H9 (cell line): Measurements from ENCODE around the gene MDGA2. TPM values are rescaled to one million over a fixed set of nuclear protein-coding genes. Genes with fewer than 3 reads are reported as not detected.

ENCODE experiments used
- DNase-seq: peaks from one replicate; pipeline ENCODE4 v3.0.0-alpha.2; 2017
- H2AFZ ChIP-seq: one replicate; pipeline ENCODE4 v1.6.1; 2013; ENCODE audit warnings: mild to moderate bottlenecking, low read length, control low read depth, moderate library complexity
- H2AK5ac ChIP-seq: 2 replicates; pipeline ENCODE4 v1.6.1; 2013; ENCODE audit warnings: low read length, control low read depth, mixed read lengths; ENCODE audit not compliant: insufficient read length
- H2BK120ac ChIP-seq: one replicate; pipeline ENCODE4 v1.6.1; 2013; ENCODE audit warnings: low read depth, mild to moderate bottlenecking, low read length, control low read depth, inconsistent platforms; ENCODE audit not compliant: poor library complexity, severe bottlenecking
- H2BK12ac ChIP-seq: 2 replicates; pipeline ENCODE4 v1.6.1; 2013; ENCODE audit warnings: low read length, control low read depth, mixed read lengths, low read depth; ENCODE audit not compliant: insufficient read length
- H2BK15ac ChIP-seq: 2 replicates; pipeline ENCODE4 v1.6.1; 2013; ENCODE audit warnings: low read depth, low read length, control low read depth
- H2BK20ac ChIP-seq: one replicate; pipeline ENCODE4 v1.6.1; 2013; ENCODE audit warnings: low read depth, mild to moderate bottlenecking, low read length, control low read depth, inconsistent platforms; ENCODE audit not compliant: poor library complexity, severe bottlenecking
- H2BK5ac ChIP-seq: 2 replicates; pipeline ENCODE4 v1.6.1; 2013; ENCODE audit warnings: low read length, control low read depth, mixed read lengths; ENCODE audit not compliant: insufficient read length
- H3K14ac ChIP-seq: 2 replicates; pipeline ENCODE4 v1.6.1; 2013; ENCODE audit warnings: low read length, control low read depth; ENCODE audit not compliant: insufficient read depth
- H3K18ac ChIP-seq: 2 replicates; pipeline ENCODE4 v1.6.1; 2013; ENCODE audit warnings: low read depth, mild to moderate bottlenecking, mixed read lengths, low read length, control low read depth; ENCODE audit not compliant: insufficient read length
- H3K23ac ChIP-seq: 2 replicates; pipeline ENCODE4 v1.6.1; 2013; ENCODE audit warnings: low read length, control low read depth, mixed read lengths, low read depth; ENCODE audit not compliant: insufficient read length
- H3K23me2 ChIP-seq: 2 replicates; pipeline ENCODE4 v1.6.1; 2013; ENCODE audit warnings: low read depth, mild to moderate bottlenecking, mixed read lengths, low read length, control low read depth; ENCODE audit not compliant: insufficient read length, poor library complexity, severe bottlenecking
- H3K27ac ChIP-seq: 2 replicates; pipeline ENCODE4 v1.5.1; 2013; ENCODE audit warnings: low read length, control low read depth, mixed read lengths, low read depth; ENCODE audit not compliant: insufficient read length
- H3K27me3 ChIP-seq: 2 replicates; pipeline ENCODE4 v1.6.1; 2013; ENCODE audit warnings: low read length, control low read depth, inconsistent platforms; ENCODE audit not compliant: insufficient read depth
- H3K4ac ChIP-seq: 2 replicates; pipeline ENCODE4 v1.6.1; 2013; ENCODE audit warnings: low read depth, mild to moderate bottlenecking, control low read depth, inconsistent platforms, low read length, moderate library complexity
- H3K4me1 ChIP-seq: 2 replicates; pipeline ENCODE4 v1.6.1; 2013; ENCODE audit warnings: low read length, control low read depth, inconsistent platforms; ENCODE audit not compliant: insufficient read depth
- H3K4me2 ChIP-seq: 2 replicates; pipeline ENCODE4 v1.6.1; 2013; ENCODE audit warnings: low read length, control low read depth, mixed read lengths; ENCODE audit not compliant: insufficient read length, insufficient read depth
- H3K56ac ChIP-seq: 2 replicates; pipeline ENCODE4 v1.6.1; 2013; ENCODE audit warnings: low read depth, mild to moderate bottlenecking, mixed read lengths, low read length, control low read depth; ENCODE audit not compliant: insufficient read length
- H3K79me1 ChIP-seq: 2 replicates; pipeline ENCODE4 v1.6.1; 2013; ENCODE audit warnings: low read depth, mild to moderate bottlenecking, moderate library complexity, low read length, control low read depth, inconsistent platforms; ENCODE audit not compliant: insufficient read depth, poor library complexity, severe bottlenecking
- H3K79me2 ChIP-seq: 2 replicates; pipeline ENCODE4 v1.6.1; 2013; ENCODE audit warnings: low read length, control low read depth, inconsistent platforms; ENCODE audit not compliant: insufficient read depth
- H3K9ac ChIP-seq: 2 replicates; pipeline ENCODE4 v1.6.1; 2013; ENCODE audit warnings: low read length, control low read depth, mixed read lengths; ENCODE audit not compliant: insufficient read length; ENCODE audit errors: extremely low read depth
- H3K9me3 ChIP-seq: one replicate; pipeline ENCODE4 v1.6.1; 2013; ENCODE audit warnings: low read depth, low read length, inconsistent platforms; ENCODE audit not compliant: control insufficient read depth
- H3T11ph ChIP-seq: one replicate; pipeline ENCODE4 v1.6.1; 2013; ENCODE audit warnings: mild to moderate bottlenecking, low read length, control low read depth, inconsistent platforms
- H4K20me1 ChIP-seq: one replicate; pipeline ENCODE4 v1.6.1; 2013; ENCODE audit not compliant: control insufficient read depth, insufficient read length, insufficient read depth
- H4K5ac ChIP-seq: 2 replicates; pipeline ENCODE4 v1.6.1; 2013; ENCODE audit warnings: low read depth, mild to moderate bottlenecking, mixed read lengths, low read length, control low read depth; ENCODE audit not compliant: insufficient read length
- H4K8ac ChIP-seq: replicated peaks from 2 replicates; pipeline ENCODE4 v1.6.1; 2013; ENCODE audit warnings: low read length, control low read depth, mixed read lengths, low read depth; ENCODE audit not compliant: insufficient read length
- H4K91ac ChIP-seq: 2 replicates; pipeline ENCODE4 v1.6.1; 2013; ENCODE audit warnings: low read depth, mild to moderate bottlenecking, moderate library complexity, mixed read lengths, low read length, control low read depth; ENCODE audit not compliant: insufficient read length
- H3K27ac Mint-ChIP-seq, 3 experiments: 2 replicates in 2 of 3; 3 replicates in 1 of 3; pipeline ENCODE4 v1.8.0; 2020 to 2021; ENCODE audit warnings: mixed read lengths in 3 of 3, mild to moderate bottlenecking in 1 of 3, moderate library complexity in 1 of 3
- H3K27me3 Mint-ChIP-seq: 2 replicates; pipeline ENCODE4 v1.8.0; 2021; ENCODE audit warnings: low read depth, mild to moderate bottlenecking, moderate library complexity, mixed read lengths
- H3K36me3 Mint-ChIP-seq, 3 experiments: 2 replicates in 2 of 3; 3 replicates in 1 of 3; pipeline ENCODE4 v1.8.0; 2020 to 2021; ENCODE audit warnings: low read depth in 3 of 3, mixed read lengths in 3 of 3; ENCODE audit not compliant: insufficient read depth in 1 of 3
- H3K4me1 Mint-ChIP-seq, 2 experiments: 2 replicates each; pipeline ENCODE4 v1.8.0; 2020; ENCODE audit warnings: mixed read lengths in 2 of 2
- H3K4me3 Mint-ChIP-seq, 2 experiments: 2 replicates in 1 of 2; 3 replicates in 1 of 2; pipeline ENCODE4 v1.8.0; 2020 to 2021; ENCODE audit warnings: mild to moderate bottlenecking in 2 of 2, mixed read lengths in 2 of 2, moderate library complexity in 1 of 2
- H3K9me3 Mint-ChIP-seq, 2 experiments: 2 replicates in 1 of 2; 3 replicates in 1 of 2; pipeline ENCODE4 v1.8.0; 2020; ENCODE audit warnings: mild to moderate bottlenecking in 2 of 2, mixed read lengths in 2 of 2, moderate library complexity in 1 of 2
- CTCF ChIP-seq: fragments of 200-600 bp; sonication (generic); conservative IDR thresholded peaks from 3 replicates; pipeline ENCODE4 v1.8.0; 2021; ENCODE audit warnings: antibody characterized with exemption, mild to moderate bottlenecking
- WGBS: extraction: QIAGEN DNeasy Blood & Tissue Kit; methylation state at CpG from one replicate; pipeline ENCODE4 v1.1.7; 2013; ENCODE audit warnings: missing lambda C conversion rate, low lambda C conversion rate, mixed read lengths; ENCODE audit not compliant: insufficient read length; ENCODE audit errors: extremely low coverage; 5-methylcytosine and 5-hydroxymethylcytosine counted together
- total RNA-seq: library from RNA; stranded (reverse); gene quantifications from 2 replicates; pipeline ENCODE4 v1.2.1, GENCODE V29; 2021

Gene MDGA2
- total RNA-seq, 1 experiment from 2014 or later = 1.9 TPM

GRCh38 chr14:47220096-47220495, 455.3 kb downstream of the MDGA2 start:
- Histone ChIP-seq H3K79me1 (no peaks in the 10 kb centered on the region), H3K4me2 (no peak overlapping the region), H3K4me1 (no peaks in the 10 kb centered on the region), H3K23ac (no peak overlapping the region), H4K20me1 (no peaks in the 10 kb centered on the region), H4K5ac (no peak overlapping the region), H4K91ac (no peak overlapping the region), H2BK15ac (no peak overlapping the region), H2BK12ac (no peak overlapping the region), H3K18ac (no peak overlapping the region), H3K9ac (no peak overlapping the region), H4K8ac (no peak overlapping the region), H3K79me2 (no peaks in the 10 kb centered on the region), H3K4ac (no peak overlapping the region), H2BK120ac (no peak overlapping the region), H3K23me2 (no peaks in the 10 kb centered on the region), H2AK5ac (no peak overlapping the region), H3K27ac (no peak overlapping the region), H3T11ph (no peak overlapping the region), H3K56ac (no peak overlapping the region), H2AFZ (peak overlapping the region; percentile 68), H3K9me3 (no peaks in the 10 kb centered on the region), H3K27me3 (no peaks in the 10 kb centered on the region), H3K14ac (no peak overlapping the region), H2BK5ac (no peak overlapping the region), H2BK20ac (no peak overlapping the region)
- Mint-ChIP-seq H3K27ac (no peak overlapping the region), H3K27me3 (no peaks in the 10 kb centered on the region), H3K4me3 (no peak overlapping the region), H3K9me3 (no peaks in the 10 kb centered on the region), H3K4me1 (no peaks in the 10 kb centered on the region), H3K36me3 (peaks cover 0 to 5% (median 0%) of the 10 kb centered on the region in 3 experiments; a peak in 1 of 7 replicates)
- no peak for DNase-seq
- TF ChIP-seq CTCF = no peak
- no CpG with 5 or more reads among the region's 2 CpGs for WGBS
